Keratinocyte (primary cell): ENCODE results near the gene CFAP20.

Experiments
- CTCF ChIP-seq, 3 experiments: IDR thresholded peaks in 1 of 3; conservative IDR thresholded peaks in 1 of 3; optimal IDR thresholded peaks in 1 of 3; 2 replicates in 2 of 3; 3 replicates in 1 of 3; pipeline versions ENCODE3 to v1.5.1; 2011; ENCODE audit warnings: low read length in 3 of 3, mild to moderate bottlenecking in 3 of 3, moderate library complexity in 2 of 3, control low read depth in 1 of 3, inconsistent platforms in 1 of 3; ENCODE audit not compliant: insufficient read depth in 2 of 3; ENCODE audit errors: extremely low read depth in 1 of 3
- EZH2 ChIP-seq: IDR thresholded peaks from one replicate; pipeline ENCODE4 v1.6.1; 2012; ENCODE audit warnings: inconsistent platforms, mild to moderate bottlenecking, low read length, moderate library complexity

- TF ChIP-seq EZH2 (no peak), CTCF (optimal IDR thresholded peaks at IDR 0.05 in 1 of 3, IDR thresholded peaks at IDR 0.05 in 1 of 3, conservative IDR thresholded peaks at IDR 0.05 in 1 of 3; ENCODE audit: extremely low read depth in 1 of 3, insufficient read depth in 2 of 3, low read length in 3 of 3) (no peak)
These were observed 34.2 kb downstream of the CFAP20 start for GRCh38 chr16:58094791-58095574.
